ENCODE results near the gene OR52W1. TPM values are rescaled to one million over a fixed set of nuclear protein-coding genes. Genes with fewer than 3 reads are reported as not detected.

The OR52W1 gene
- total RNA-seq, 1 experiment from 2014 or later: not detected

DNA sequence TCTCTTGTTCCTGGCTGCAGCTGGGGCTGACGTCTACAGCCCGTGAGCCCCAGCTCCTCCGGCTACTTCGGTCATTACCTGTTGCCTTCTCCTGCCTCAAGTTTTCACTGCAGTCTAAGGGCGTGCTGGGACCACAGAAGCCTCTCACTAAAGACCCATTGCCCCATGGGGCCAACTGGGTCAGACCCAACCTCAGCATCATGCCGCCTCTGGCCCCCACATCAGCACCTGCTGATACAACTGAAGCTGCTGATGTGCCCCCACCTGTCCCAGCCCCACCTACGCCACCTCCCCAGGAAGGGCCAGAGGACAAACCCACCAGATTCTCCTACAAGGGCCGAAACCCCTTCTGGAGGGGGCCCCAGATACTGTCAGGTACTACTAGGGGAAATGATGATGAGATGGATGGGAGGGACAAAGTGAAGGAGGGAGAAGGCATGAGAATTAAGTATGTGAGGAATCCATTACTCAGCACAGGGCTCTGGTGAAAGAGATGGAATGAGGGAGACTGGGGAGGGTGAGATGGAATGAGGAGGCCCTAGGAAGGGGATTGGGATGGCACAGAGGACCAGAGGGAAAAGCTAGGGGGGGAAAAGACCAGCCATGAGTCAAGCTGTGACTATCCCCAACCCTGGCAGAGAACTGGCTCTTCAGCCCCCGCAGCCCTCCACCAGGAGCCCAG, 11.4 kb downstream of the OR52W1 start:
- Histone ChIP-seq H3K9me3 (no peaks in the 10 kb centered on the region), H3K4me3 (ENCODE audit: low read depth, low read length) (no peak overlapping the region), H3K27me3 (replicated peaks; ENCODE audit: control insufficient read depth, insufficient read depth, low read length) (no peaks in the 10 kb centered on the region), H3K4me1 (no peaks in the 10 kb centered on the region), H3K36me3 (ENCODE audit: control insufficient read depth, insufficient read depth, low read length) (peaks cover 3% of the 10 kb centered on the region; the same call in 1 of the 2 replicates)
- Mint-ChIP-seq H3K9me3 (ENCODE audit: unreplicated experiment) (no peaks in the 10 kb centered on the region), H3K27ac (ENCODE audit: unreplicated experiment) (no peak overlapping the region), H3K4me3 (ENCODE audit: unreplicated experiment) (no peak overlapping the region), H3K27me3 (ENCODE audit: insufficient read depth, unreplicated experiment) (no peaks in the 10 kb centered on the region), H3K4me1 (ENCODE audit: low read depth, unreplicated experiment) (peaks cover 5% of the 10 kb centered on the region), H3K36me3 (ENCODE audit: insufficient read depth, unreplicated experiment) (peaks cover 12% of the 10 kb centered on the region)
- BruUV-seq (replicated peaks): no TSS peak
- ChIA-PET CTCF (no interaction called here), POLR2A (no interaction called here)
- TF ChIP-seq, protein P1, sequence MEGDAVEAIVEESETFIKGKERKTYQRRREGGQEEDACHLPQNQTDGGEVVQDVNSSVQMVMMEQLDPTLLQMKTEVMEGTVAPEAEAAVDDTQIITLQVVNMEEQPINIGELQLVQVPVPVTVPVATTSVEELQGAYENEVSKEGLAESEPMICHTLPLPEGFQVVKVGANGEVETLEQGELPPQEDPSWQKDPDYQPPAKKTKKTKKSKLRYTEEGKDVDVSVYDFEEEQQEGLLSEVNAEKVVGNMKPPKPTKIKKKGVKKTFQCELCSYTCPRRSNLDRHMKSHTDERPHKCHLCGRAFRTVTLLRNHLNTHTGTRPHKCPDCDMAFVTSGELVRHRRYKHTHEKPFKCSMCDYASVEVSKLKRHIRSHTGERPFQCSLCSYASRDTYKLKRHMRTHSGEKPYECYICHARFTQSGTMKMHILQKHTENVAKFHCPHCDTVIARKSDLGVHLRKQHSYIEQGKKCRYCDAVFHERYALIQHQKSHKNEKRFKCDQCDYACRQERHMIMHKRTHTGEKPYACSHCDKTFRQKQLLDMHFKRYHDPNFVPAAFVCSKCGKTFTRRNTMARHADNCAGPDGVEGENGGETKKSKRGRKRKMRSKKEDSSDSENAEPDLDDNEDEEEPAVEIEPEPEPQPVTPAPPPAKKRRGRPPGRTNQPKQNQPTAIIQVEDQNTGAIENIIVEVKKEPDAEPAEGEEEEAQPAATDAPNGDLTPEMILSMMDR (IDR thresholded peaks at IDR 0.05; ENCODE audit: insufficient read depth in 1 of 2, low read depth in 1 of 2, low read length in 1 of 2, severe bottlenecking in 1 of 2, unreplicated experiment in 1 of 2): no peak
- no peak for DNase-seq
- intact Hi-C loops (cut with micrococcal nuclease; ENCODE audit: unreplicated experiment): no loop called here

DNA sequence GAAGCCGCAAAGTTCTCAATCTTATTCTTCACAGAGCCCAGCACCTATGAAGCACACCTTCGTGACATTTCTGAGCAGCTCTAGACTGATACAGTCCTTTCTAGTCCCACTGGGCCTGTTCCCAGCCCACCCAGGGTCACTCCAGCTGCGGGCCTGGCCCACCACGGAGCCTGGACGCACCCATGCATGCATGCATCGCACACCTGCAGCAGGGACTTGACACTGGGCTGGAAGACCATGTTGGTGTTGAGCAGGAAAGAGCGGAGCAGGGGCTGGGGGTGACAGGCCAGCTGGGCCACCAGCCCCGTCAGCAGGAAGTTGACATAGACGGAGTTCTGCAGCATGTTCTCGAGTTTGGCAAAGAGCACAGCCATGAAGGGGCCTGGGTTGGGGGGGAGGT, 15.5 kb downstream of the OR52W1 start:
- Mint-ChIP-seq H3K27ac (ENCODE audit: unreplicated experiment) (no peak overlapping the region), H3K36me3 (ENCODE audit: insufficient read depth, unreplicated experiment) (peaks cover 19% of the 10 kb centered on the region), H3K27me3 (ENCODE audit: insufficient read depth, unreplicated experiment) (no peaks in the 10 kb centered on the region), H3K4me1 (ENCODE audit: low read depth, unreplicated experiment) (no peaks in the 10 kb centered on the region), H3K4me3 (ENCODE audit: unreplicated experiment) (no peak overlapping the region), H3K9me3 (ENCODE audit: unreplicated experiment) (no peaks in the 10 kb centered on the region)
- POLR2A ChIA-PET: no interaction called here
- Histone ChIP-seq H3K27me3 (replicated peaks; ENCODE audit: control insufficient read depth, insufficient read depth, low read length) (no peaks in the 10 kb centered on the region), H3K4me1 (no peaks in the 10 kb centered on the region), H3K36me3 (ENCODE audit: control insufficient read depth, insufficient read depth, low read length) (peaks cover 4% of the 10 kb centered on the region), H3K9me3 (no peaks in the 10 kb centered on the region), H3K4me3 (ENCODE audit: low read depth, low read length) (no peak overlapping the region)
- TF ChIP-seq, protein P1 (IDR thresholded peaks at IDR 0.05; ENCODE audit: insufficient read depth in 1 of 2, low read depth in 1 of 2, low read length in 1 of 2, severe bottlenecking in 1 of 2, unreplicated experiment in 1 of 2): no peak
- intact Hi-C loops (cut with micrococcal nuclease; ENCODE audit: unreplicated experiment): no loop called here
- no peak for DNase-seq
- BruUV-seq (replicated peaks): no TSS peak
- CTCF ChIA-PET: no interaction called here

DNA sequence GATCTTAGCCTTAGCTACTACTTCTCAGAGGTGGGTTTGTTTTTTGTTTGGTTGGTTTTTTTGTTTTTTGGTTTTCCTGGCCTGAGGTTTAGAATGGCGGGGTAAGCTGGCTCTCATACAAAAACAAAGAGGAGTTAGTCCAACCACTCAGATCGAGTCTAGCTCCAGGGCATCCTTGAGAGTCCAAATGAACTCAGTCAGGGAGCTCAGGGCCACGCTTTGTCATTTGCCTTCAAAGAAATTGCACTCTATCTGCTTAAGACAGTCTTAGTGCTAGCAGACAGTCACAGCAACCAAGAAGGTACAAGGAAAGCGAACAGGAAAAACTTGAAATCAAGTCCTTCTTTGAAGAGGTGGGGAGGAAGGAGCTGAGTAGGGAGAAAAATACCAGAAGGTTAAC, 17.5 kb downstream of the OR52W1 start:
- no peaks in the 10 kb centered on the region for H3K4me1 Mint-ChIP-seq (ENCODE audit: low read depth, unreplicated experiment)
- H3K9me3 Mint-ChIP-seq (ENCODE audit: unreplicated experiment): no peaks in the 10 kb centered on the region
- CTCF ChIA-PET: interaction anchor here (1.3 kb wide), 1 partner anchor 147 kb away, joined by 4 read pairs; no protein-coding TSS in a partner anchor
- BruUV-seq (replicated peaks): no TSS peak
- no peak overlapping the region for H3K4me3 Mint-ChIP-seq (ENCODE audit: unreplicated experiment)
- no peak overlapping the region for H3K4me3 ChIP-seq (ENCODE audit: low read depth, low read length)
- H3K9me3 ChIP-seq: no peaks in the 10 kb centered on the region
- no peak for DNase-seq
- peaks cover 18% of the 10 kb centered on the region for H3K36me3 Mint-ChIP-seq (ENCODE audit: insufficient read depth, unreplicated experiment)
- H3K4me1 ChIP-seq: no peaks in the 10 kb centered on the region
- H3K36me3 ChIP-seq (ENCODE audit: control insufficient read depth, insufficient read depth, low read length): peaks cover 2% of the 10 kb centered on the region
- TF ChIP-seq, protein P1 (IDR thresholded peaks at IDR 0.05; ENCODE audit: insufficient read depth in 1 of 2, low read depth in 1 of 2, low read length in 1 of 2, severe bottlenecking in 1 of 2, unreplicated experiment in 1 of 2): no peak
- no peaks in the 10 kb centered on the region for H3K27me3 Mint-ChIP-seq (ENCODE audit: insufficient read depth, unreplicated experiment)
- intact Hi-C loops (cut with micrococcal nuclease; ENCODE audit: unreplicated experiment): no loop called here
- POLR2A ChIA-PET: no interaction called here
- H3K27me3 ChIP-seq (replicated peaks; ENCODE audit: control insufficient read depth, insufficient read depth, low read length): no peaks in the 10 kb centered on the region
- H3K27ac Mint-ChIP-seq (ENCODE audit: unreplicated experiment): no peak overlapping the region

All from Caco-2 (cell line).